K562 (cell line): Measurements from ENCODE around the gene PARS2. TPM values are rescaled to one million over a fixed set of nuclear protein-coding genes. Genes with fewer than 3 reads are reported as not detected.

Experiments
- CBX3 ChIP-seq, 2 experiments: IDR thresholded peaks; 1 replicate in 1 of 2; 2 replicates in 1 of 2; pipeline ENCODE4 v1.6.1; 2012; ENCODE audit warnings: inconsistent platforms in 2 of 2, low read length in 2 of 2, borderline replicate concordance in 1 of 2, control low read depth in 1 of 2
- CREB3L1 ChIP-seq: fragments of 450-650 bp; IDR thresholded peaks from 2 replicates; pipeline ENCODE4 v1.6.1; 2014; ENCODE audit warnings: low read depth, mild to moderate bottlenecking, moderate library complexity, borderline replicate concordance
- CSDE1 ChIP-seq, 2 experiments: fragments of 450-650 bp; IDR thresholded peaks; 2 replicates each; pipeline ENCODE4 v1.6.1; 2016; ENCODE audit warnings: mild to moderate bottlenecking in 1 of 2
- DMBX1 ChIP-seq: fragments of 250-450 bp; sonication (Bioruptor Pico); IDR thresholded peaks from 2 replicates; pipeline ENCODE4 v1.8.0; 2022; ENCODE audit warnings: inconsistent platforms, mild to moderate bottlenecking, moderate library complexity, borderline replicate concordance
- E2F3 ChIP-seq: fragments of 250-450 bp; sonication (Bioruptor Pico); IDR thresholded peaks from 2 replicates; pipeline ENCODE4 v1.4.0; 2020; ENCODE audit warnings: mild to moderate bottlenecking
- EP400 ChIP-seq: fragments of 450-650 bp; IDR thresholded peaks from 2 replicates; pipeline ENCODE4 v1.6.1; 2017; ENCODE audit warnings: antibody characterized with exemption, mild to moderate bottlenecking, moderate library complexity
- HMGXB4 ChIP-seq: sonication (generic); formaldehyde crosslinking; IDR thresholded peaks from 2 replicates; pipeline ENCODE4 v1.8.1; 2023; ENCODE audit warnings: mild to moderate bottlenecking, missing genetic modification reagents
- KDM4B ChIP-seq, 2 experiments: fragments of 450-650 bp in 1 of 2; sonication (generic) in 1 of 2; IDR thresholded peaks; 2 replicates each; pipeline ENCODE4 v1.6.1; 2016 to 2017; ENCODE audit warnings: borderline replicate concordance in 2 of 2, antibody characterized with exemption in 1 of 2, low read depth in 1 of 2, mild to moderate bottlenecking in 1 of 2
- MITF ChIP-seq: IDR thresholded peaks from 2 replicates; pipeline ENCODE4 v1.6.1; 2014; ENCODE audit warnings: antibody characterized with exemption
- NR4A1 ChIP-seq, 2 experiments: fragments of 250-450 bp in 1 of 2; fragments of 450-650 bp in 1 of 2; sonication (Bioruptor Pico) in 1 of 2; IDR thresholded peaks; 2 replicates each; pipeline versions ENCODE4 v1.4.0 to v1.6.1; 2016 to 2020; ENCODE audit warnings: mild to moderate bottlenecking in 2 of 2, missing compliant biosample characterization in 1 of 2, missing genetic modification characterization in 1 of 2, moderate library complexity in 1 of 2
- PKNOX1 ChIP-seq: fragments of 450-650 bp; IDR thresholded peaks from 2 replicates; pipeline ENCODE4 v1.6.1; 2016
- TAF7 ChIP-seq: fragments of 450-650 bp; IDR thresholded peaks from 2 replicates; pipeline ENCODE4 v1.6.1; 2016; ENCODE audit warnings: missing genetic modification characterization, missing compliant biosample characterization
- TBL1XR1 ChIP-seq, 2 experiments: IDR thresholded peaks; 2 replicates each; pipeline ENCODE4 v1.6.1; 2012; ENCODE audit warnings: improper control_type of control experiment in 2 of 2, low read length in 2 of 2, mild to moderate bottlenecking in 1 of 2
- THRAP3 ChIP-seq: fragments of 450-650 bp; IDR thresholded peaks from 2 replicates; pipeline ENCODE4 v1.6.1; 2016; ENCODE audit warnings: mild to moderate bottlenecking, inconsistent platforms, borderline replicate concordance
- TOE1 ChIP-seq, 2 experiments: fragments of 450-650 bp in 1 of 2; sonication (generic) in 1 of 2; formaldehyde crosslinking in 1 of 2; IDR thresholded peaks; 2 replicates each; pipeline versions ENCODE4 v1.7.1 to v1.8.0; 2016 to 2022; ENCODE audit warnings: borderline replicate concordance in 2 of 2, mild to moderate bottlenecking in 2 of 2, antibody characterized with exemption in 1 of 2, inconsistent platforms in 1 of 2, low read depth in 1 of 2, missing genetic modification reagents in 1 of 2, moderate library complexity in 1 of 2
- ZFPM2 ChIP-seq: fragments of 250-450 bp; sonication (Bioruptor Pico); IDR thresholded peaks from 2 replicates; pipeline ENCODE4 v1.5.1; 2022; ENCODE audit warnings: mild to moderate bottlenecking
- ZNF384 ChIP-seq: IDR thresholded peaks from 2 replicates; pipeline ENCODE4 v1.6.1; 2012; ENCODE audit warnings: low read depth, low read length, improper control_type of control experiment
- ZNF778 ChIP-seq: fragments of 450-650 bp; formaldehyde crosslinking; IDR thresholded peaks from 2 replicates; pipeline ENCODE4 v1.4.0; 2020; ENCODE audit warnings: mild to moderate bottlenecking, moderate library complexity
- ZNF785 ChIP-seq: fragments of 250-450 bp; sonication (Bioruptor Pico); IDR thresholded peaks from 2 replicates; pipeline ENCODE4 v1.4.0; 2020; ENCODE audit warnings: mild to moderate bottlenecking
- ZNF79 ChIP-seq: fragments of 250-450 bp; sonication (Bioruptor Pico); IDR thresholded peaks from 2 replicates; pipeline ENCODE4 v1.4.0; 2020; ENCODE audit warnings: low read depth, mild to moderate bottlenecking, moderate library complexity
- polyA plus RNA-seq, 8 experiments: library from polyadenylated mRNA; depleted of rRNA in 4 of 8; stranded (reverse) in 5 of 8; unstranded in 3 of 8; fragments of >200 nt; fragmentation: Nextera tagmentation in 2 of 8; fragmentation: Illumina TruSeq in 1 of 8; extraction: Ambion mirVana in 2 of 8; extraction: Trizol in 1 of 8; gene quantifications; 2 replicates each; pipeline versions ENCODE4 v1.2.1 to v1.2.3, GENCODE V29; 2011 to 2014; ENCODE audit warnings: inconsistent platforms in 1 of 8, missing spikeins in 1 of 8
- total RNA-seq, 7 experiments: library from RNA; depleted of rRNA in 6 of 7; stranded (reverse); fragments of >200 nt in 6 of 7; fragmentation: Illumina TruSeq in 2 of 7; extraction: Trizol in 2 of 7; gene quantifications; 2 replicates each; pipeline versions ENCODE4 v1.2.1 to v1.2.3, GENCODE V29; 2011 to 2021; ENCODE audit warnings: low replicate concordance in 1 of 7

PARS2 gene
- total and polyA plus RNA-seq, 9 of the 15 experiments (the other 6 are each of a cell fraction or from before 2014, with no cell fraction given) = 6.3 to 12.4 (median 7.9) TPM

GRCh38 chr1:54764133-54764921 is at the start of gene PARS2 (continued):
- TF ChIP-seq CSDE1 (IDR thresholded peaks at IDR 0.05) (peak in 1 of 2 experiments; percentile 95; a peak in 2 of 4 replicates), TBL1XR1 (IDR thresholded peaks at IDR 0.05; ENCODE audit: low read length in 2 of 2) (peak in 1 of 2 experiments; percentile 67; a peak in 1 of 4 replicates), ZNF778 (CRISPR knock-in tag) (no peak), ZNF384 (no peak), ZNF79 (CRISPR knock-in tag) (no peak), KDM4B (IDR thresholded peaks at IDR 0.05; ENCODE audit: borderline replicate concordance in 2 of 2, low read depth in 1 of 2) (peak in 1 of 2 experiments; percentile 69; a peak in 1 of 4 replicates), DMBX1 (no peak; the same call in 1 of the 2 replicates), CREB3L1 (peak; percentile 76; the same call in 1 of the 2 replicates), MITF (0 out of 2 replicates have a peak, but pooled peaks have one; percentile 7), ZNF785 (no peak), EP400 (peak; percentile 83), TAF7 (0 out of 2 replicates have a peak, but pooled peaks have one; percentile 41), PKNOX1 (peak; percentile 81), NR4A1 (CRISPR knock-in tag; IDR thresholded peaks at IDR 0.05) (peak; percentile 76; the same call in 1 of the 2 replicates), NR4A1 (tag; IDR thresholded peaks at IDR 0.05) (no peak), THRAP3 (no peak), CBX3 (IDR thresholded peaks at IDR 0.05; ENCODE audit: borderline replicate concordance in 1 of 2, low read length in 2 of 2) (peak in 1 of 2 experiments; percentile 42; a peak in 1 of 3 replicates), TOE1 (IDR thresholded peaks at IDR 0.05; ENCODE audit: borderline replicate concordance) (no peak), TOE1 (CRISPR knock-in tag; IDR thresholded peaks at IDR 0.05; ENCODE audit: borderline replicate concordance, low read depth) (no peak), ZFPM2 (no peak), E2F3 (CRISPR knock-in tag) (0 out of 2 replicates have a peak, but pooled peaks have one; percentile 57), HMGXB4 (CRISPR knock-in tag) (peak; percentile 82; the same call in 1 of the 2 replicates)
